Measurements from ENCODE around the gene SYNPO2. TPM values are rescaled to one million over a fixed set of nuclear protein-coding genes. Genes with fewer than 3 reads are reported as not detected.
"Not testable (repeated sequence)": the region's sequence is repeated elsewhere in the genome, so short reads cannot be mapped to it uniquely, and the experiment has no call there.

SYNPO2 gene
- total RNA-seq, 1 experiment from 2014 or later = 1.8 TPM

GRCh38 chr4:118974758-118975157, 86.1 kb downstream of the SYNPO2 start:
- no peak for DNase-seq (ENCODE audit: low read depth)

- DNase-seq (ENCODE audit: low read depth) = no peak
These were observed 87.0 kb downstream of the SYNPO2 start for GRCh38 chr4:118975449-118976192.

- DNase-seq (ENCODE audit: low read depth) = not testable (repeated sequence)
These were observed 87.5 kb downstream of the SYNPO2 start for GRCh38 chr4:118976193-118976560.

DNA sequence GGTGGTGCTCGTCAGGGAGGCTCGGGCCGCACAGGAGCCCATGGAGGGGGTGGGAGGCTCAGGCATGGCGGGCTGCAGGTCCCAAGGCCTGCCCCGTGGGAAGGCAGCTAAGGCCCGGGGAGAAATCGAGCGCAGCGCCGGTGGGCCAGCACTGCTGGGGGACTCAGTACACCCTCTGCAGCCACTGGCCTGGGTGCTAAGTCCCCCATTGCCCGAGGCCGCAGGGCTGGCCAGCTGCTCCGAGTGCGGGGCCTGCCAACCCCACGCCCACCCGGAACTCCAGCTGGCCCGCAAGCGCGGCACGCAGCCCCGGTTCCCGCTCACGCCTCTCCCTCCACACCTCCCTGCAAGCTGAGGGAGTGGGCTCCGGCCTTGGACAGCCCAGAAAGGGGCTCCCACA, 88.4 kb downstream of the SYNPO2 start:
- DNase-seq (ENCODE audit: low read depth) = not testable (repeated sequence)

DNA sequence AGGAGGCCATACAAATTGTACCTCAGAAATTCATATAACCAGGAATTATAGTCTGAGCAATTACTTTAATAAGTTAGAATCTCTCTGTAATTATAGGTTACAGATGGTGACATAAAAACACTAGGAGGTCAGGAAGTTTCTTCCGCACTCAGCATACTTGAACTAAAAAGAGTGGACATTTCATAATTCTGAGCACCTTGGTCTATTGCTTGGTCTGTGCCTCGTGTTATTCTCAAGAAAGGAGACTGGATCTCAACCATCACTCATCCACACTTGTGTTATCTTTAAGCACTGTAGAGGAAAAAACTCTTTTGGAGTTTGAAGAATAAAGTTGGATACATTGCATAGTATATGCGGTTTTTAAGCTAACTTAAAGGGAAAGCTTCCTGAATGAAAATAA, 91.1 kb downstream of the SYNPO2 start:
- DNase-seq (ENCODE audit: low read depth) = no peak

- DNase-seq (ENCODE audit: low read depth) = no peak
These were observed 92.7 kb downstream of the SYNPO2 start for GRCh38 chr4:118981171-118981838.

DNA sequence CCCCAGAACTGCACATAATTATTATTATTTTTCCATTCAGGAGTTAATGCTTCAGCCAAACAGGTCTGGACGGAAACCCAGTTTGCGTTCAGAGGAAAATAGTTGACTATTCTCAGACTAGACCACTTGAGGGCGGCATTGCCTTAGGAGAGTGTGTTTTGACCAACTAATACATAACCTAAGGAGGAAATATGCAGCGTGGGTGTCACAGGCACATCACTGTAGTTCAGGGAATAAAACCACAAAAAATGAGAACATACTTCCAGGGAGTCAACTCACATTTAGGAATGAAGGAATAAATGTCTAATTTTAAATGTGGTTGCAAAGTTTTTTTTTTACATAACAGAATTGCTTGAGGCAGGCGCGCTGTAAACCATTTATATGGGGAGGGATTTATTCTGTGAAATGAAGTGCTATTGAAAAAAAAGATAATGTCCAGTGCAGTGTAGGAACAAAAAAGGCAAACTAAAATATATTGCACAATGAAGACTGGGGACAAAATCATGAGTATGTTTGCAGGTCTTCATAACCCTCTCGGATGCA, 93.3 kb downstream of the SYNPO2 start:
- peak; percentile 70 for DNase-seq (ENCODE audit: low read depth)

DNA sequence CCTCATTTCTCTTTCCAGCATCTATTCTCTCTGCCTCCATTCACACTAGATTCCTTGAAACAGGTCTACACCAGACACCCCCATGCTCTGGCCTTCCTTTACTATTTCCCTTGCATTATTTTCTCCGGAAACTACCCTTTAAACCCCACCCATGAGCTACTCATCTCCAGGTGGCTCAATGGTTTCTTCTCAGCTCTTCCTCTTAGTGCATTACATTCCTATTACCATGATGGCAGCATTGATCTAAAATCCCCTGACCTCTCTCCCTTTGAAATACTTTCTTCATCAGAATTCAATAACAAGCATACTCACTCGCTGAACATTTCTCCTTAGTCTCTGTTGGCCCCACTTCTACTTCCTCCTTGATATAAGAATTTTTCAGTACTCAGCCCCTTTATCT, 94.6 kb downstream of the SYNPO2 start:
- DNase-seq (ENCODE audit: low read depth) = no peak

- no peak for DNase-seq (ENCODE audit: low read depth)
These were observed 95.2 kb downstream of the SYNPO2 start for GRCh38 chr4:118983831-118984230.

DNA sequence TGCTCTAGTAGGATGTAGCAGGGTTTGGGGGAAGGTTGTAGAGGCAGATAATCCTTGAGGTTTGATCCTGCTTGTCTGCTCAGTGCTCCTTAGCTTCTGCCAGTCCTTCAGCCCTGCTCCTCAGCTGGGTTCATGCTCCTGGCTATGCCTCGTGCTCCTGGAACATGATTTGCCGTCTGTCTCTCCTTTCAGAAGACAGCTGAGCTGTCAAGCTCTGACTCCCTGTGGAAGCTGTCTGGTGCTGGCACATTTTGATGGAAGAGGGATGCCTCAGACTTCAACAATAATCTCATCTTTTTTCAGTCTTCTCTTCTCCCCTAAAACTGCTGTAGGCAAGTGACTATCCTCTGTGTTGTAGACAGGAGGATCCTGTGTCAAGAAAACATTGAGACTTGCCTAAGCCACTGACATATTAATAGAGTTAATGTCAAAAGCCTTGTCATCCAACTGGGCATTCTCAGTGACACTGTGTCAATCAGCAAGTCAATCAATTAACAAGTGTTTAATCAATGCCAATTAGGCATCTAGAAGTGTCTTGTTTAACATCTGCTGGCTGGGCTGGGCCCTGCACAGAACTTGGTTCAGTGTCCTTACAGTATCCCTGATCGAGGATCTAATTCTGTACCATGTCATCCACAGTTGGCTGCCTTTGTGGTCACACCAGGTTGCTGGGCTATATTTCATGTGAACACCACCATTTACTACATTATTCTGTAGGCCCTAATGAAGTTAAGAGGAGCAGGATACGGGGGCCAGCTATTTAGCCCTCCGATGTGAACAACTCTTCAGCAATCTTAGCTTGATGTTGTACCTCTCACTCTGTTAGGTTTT, 96.7 kb downstream of the SYNPO2 start:
- DNase-seq (ENCODE audit: low read depth) = no peak

DNA sequence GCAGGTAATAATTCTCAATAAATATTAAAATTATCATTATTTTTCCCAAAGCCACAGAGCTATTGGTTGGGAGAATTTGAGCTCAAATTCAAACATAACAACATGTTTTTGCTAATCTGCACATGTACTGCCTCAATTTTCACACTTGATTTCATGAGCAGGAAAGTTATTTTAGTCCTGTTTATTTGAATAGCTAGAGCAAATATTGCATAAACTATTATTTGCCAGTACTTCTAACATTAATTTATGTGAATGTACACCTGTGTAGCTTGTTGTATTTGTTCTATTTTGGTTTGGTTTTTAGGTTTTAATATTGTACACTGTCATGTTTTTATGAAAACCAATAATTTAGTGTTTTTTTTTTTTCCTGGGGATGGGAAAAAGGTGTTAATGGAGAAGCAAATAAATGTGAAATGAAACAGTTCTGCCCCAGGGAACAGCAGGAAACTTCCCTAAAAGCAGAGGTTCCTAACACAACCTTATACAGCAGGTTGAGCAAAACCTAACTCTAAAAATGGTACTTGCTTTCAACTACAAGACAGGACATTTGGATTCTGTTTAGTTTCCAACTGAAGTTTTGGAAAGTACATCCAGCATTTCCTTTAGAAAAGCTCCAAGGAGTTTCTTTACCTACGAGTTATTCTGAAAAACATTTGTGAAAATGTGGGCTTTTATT, 99.4 kb downstream of the SYNPO2 start:
- DNase-seq (ENCODE audit: low read depth) = no peak

DNA sequence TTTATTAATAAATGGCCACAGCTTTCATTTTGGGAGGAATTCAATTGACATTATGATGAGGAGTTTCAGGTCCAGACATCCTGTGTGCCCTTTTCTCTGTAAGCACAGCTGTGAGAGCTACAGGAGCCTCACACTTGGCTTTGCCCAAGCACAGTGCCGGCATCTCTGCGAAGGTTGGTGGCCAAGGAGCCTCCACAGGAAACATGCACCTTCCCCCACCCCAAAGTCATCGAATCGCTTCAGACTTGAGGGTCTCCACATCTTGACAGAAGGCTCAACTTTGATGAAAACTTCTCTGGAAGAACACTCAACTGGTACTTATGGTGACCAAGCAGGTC, 100.0 kb downstream of the SYNPO2 start:
- DNase-seq (ENCODE audit: low read depth) = no peak

GRCh38 chr4:118989098-118990080, 100.7 kb downstream of the SYNPO2 start:
- peak; percentile 82 for DNase-seq (ENCODE audit: low read depth)

GRCh38 chr4:118991686-118992085, 103.0 kb downstream of the SYNPO2 start:
- DNase-seq (ENCODE audit: low read depth) = peak; percentile 26

- no peak for DNase-seq (ENCODE audit: low read depth)
These were observed 103.5 kb downstream of the SYNPO2 start for GRCh38 chr4:118992149-118992548.

- DNase-seq (ENCODE audit: low read depth) = no peak
These were observed 104.7 kb downstream of the SYNPO2 start for GRCh38 chr4:118993333-118993732.

GRCh38 chr4:118994030-118994429, 105.4 kb downstream of the SYNPO2 start:
- peak; percentile 6 for DNase-seq (ENCODE audit: low read depth)

GRCh38 chr4:118995693-118996391, 107.2 kb downstream of the SYNPO2 start:
- DNase-seq (ENCODE audit: low read depth) = no peak

DNA sequence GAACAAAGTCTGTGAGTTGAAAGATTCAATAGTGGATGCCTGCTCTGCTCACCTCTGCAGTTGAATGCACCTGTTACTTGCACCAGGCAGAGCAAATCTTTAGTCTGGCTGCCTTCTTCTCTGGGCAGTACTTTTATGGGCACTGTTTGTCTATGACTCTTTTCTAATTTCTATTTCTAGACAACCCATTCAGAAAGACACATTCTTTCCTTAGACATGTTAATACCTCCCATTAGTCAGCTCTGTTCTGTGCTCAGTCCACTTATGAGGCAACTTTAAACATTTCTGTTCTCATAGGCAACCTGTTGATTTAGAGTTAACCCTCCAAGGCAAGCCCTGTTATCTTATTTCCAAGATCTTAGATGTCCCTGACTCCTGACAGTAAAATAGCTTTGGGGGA, 108.9 kb downstream of the SYNPO2 start:
- no peak for DNase-seq (ENCODE audit: low read depth)

- DNase-seq (ENCODE audit: low read depth) = no peak
These were observed 111.3 kb downstream of the SYNPO2 start for GRCh38 chr4:118999919-119000318.

Data from RPMI7951 (cell line).